HK-2 (cell line): Measurements from ENCODE around the gene CHST11.
"Not testable (repeated sequence)": the region's sequence is repeated elsewhere in the genome, so short reads cannot be mapped to it uniquely, and the experiment has no call there.

ENCODE experiments used
- DNase-seq: peaks from one replicate; pipeline ENCODE4 v3.0.0-alpha.2; 2018; ENCODE audit not compliant: unreplicated experiment

CHST11 gene

DNA sequence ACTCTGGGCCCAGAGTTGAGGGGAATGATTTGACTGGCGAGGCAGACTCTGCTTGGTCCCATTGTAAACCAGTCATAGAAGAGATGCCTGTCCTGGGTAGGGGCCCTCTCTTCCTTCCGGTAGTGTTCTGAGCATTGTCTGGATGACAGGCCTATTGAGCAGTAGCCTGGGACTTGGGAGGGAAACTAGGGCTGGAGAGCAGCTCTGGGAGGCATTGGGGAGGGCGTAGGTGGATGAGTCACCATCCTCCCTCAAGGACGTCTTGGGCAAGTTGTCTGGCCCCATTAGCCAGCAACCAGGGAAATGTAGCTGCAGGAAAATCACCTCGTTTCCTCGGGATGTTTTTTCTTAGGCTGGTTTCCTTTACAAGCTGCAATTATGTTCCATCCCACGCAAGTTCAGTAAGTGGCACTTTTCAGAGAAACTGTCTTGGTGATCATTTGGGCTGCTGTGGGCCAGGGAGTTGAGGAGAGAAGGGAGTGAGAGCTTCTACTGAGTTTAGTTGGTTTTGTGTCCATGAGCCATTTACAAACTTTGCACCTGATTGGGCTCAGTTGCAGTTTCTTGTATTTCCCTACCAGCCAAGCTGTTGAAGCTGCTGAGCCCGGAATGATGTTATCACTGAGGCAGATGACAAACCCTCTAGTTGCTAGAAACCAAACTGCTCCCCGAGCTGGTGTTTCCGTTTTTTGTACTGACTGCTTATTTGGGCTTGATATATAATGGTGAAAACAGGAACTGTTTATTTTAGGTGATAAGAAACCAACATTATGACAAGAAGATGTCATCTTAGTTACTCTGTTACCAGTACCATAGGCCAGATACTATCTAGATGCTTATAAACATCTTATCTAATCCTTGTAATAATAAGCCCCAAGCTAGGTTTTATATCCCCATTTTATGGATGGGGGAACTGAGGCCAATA, 147.6 kb downstream of the CHST11 start:
- peak; percentile 83 for DNase-seq

DNA sequence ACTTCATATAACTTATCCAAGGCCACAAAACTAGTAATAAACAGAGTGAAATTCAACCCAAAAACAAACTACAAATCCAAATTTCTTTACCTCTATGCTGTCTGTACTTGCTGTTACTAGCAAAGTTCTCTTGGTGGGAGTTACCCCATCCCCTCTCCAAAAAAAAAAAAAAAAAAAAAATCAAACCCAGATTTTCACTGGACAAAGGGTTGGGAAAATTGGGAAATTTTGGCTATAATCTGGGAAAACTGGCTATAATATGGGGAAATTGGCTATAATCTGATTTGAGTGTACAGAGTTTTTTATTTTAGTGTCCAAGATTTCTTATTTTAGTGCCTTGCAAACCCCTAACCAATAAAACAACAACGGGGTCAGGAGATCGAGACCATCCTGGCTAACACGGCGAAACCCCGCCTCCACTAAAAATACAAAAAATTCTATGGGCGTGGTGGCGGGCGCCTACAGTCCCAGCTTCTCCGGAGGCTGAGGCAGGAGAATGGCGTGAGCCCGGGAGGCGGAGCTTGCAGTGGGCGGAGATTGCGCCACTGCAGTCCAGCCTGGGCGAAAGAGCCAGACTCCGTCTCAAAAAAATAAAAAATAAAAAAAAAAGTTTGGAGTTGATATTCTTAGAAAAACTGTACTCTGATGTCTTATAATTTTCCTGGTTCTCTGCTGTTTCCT, 148.4 kb downstream of the CHST11 start:
- DNase-seq: no peak

DNA sequence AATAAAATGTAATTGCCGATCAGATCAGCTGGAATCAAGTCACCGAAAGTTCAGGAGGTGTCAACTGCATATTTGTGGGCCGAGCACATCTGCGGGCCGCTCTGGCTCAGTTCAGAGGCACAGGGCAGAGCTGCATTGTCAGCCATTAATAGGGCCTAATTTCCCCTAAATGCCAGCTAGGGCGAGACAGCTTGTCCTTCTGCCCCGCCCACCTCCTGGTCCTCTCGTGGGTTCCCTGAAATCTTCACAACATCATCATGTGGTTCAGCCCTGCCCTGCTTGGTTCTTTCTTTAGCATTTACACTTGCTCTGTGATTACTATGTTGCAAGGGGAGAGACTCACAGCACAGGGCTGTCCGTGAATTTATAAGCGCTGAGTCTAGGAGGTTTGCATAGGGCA, 148.9 kb downstream of the CHST11 start:
- no peak for DNase-seq

DNA sequence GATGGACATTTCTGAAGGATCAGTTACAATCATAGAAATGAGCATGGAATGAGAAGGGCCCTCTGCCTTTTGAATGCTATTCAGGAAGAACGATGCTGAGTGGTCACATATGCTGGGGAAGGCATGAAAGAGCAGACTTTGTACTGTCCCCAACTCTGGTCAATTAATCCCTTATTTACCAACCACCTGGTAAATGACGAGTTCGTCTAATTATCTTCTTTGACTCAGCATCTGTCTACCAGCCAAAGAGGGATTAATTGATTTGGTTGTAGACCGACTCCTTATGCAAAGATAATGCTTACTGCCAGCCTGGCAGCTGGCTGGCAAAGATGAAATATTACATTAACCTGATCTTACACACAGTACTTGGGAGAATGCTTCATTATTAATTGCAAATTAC, 152.2 kb downstream of the CHST11 start:
- no peak for DNase-seq

- DNase-seq: no peak
These were observed 152.7 kb downstream of the CHST11 start for GRCh38 chr12:104609445-104609844.

GRCh38 chr12:104610513-104611235, 153.9 kb downstream of the CHST11 start:
- DNase-seq: no peak

DNA sequence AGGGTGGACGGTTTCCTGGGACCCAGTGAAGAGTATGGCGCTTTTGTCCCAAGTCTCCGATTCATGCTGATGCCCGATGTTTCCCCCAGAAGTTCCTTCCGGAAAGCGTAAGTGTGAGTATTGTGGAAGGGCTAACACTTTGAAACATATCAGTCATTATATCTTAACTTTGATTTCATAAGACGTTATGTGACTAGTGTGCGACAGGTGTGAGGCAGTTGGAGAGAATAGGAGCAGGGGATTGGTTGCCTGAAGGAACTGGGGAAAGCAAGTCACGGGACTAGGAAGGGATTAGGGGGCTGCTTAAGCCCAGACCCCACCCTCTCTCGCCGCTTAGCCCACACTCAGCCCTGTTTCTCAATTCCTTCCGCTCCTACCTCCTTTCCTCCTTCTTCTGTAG, 154.9 kb downstream of the CHST11 start:
- DNase-seq: no peak

DNA sequence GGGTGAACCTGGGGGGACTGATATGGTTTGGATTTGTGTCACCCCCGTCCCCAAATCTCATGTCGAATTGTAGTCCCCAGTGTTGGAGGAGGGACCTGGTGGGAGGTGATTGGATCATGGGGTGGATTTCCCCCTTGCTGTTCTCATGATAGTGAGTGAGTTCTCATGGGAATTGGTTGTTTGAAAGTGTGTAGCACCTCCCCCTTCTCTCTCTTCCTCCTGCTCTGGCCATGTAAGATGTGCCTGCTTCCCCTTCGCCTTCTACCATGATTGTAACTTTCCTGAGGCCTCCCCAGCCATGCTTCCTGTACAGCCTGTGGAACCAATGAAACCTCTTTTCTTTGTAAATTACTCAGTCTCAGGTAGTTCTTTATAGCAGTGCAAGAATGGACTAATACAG, 156.6 kb downstream of the CHST11 start:
- not testable (repeated sequence) for DNase-seq

DNA sequence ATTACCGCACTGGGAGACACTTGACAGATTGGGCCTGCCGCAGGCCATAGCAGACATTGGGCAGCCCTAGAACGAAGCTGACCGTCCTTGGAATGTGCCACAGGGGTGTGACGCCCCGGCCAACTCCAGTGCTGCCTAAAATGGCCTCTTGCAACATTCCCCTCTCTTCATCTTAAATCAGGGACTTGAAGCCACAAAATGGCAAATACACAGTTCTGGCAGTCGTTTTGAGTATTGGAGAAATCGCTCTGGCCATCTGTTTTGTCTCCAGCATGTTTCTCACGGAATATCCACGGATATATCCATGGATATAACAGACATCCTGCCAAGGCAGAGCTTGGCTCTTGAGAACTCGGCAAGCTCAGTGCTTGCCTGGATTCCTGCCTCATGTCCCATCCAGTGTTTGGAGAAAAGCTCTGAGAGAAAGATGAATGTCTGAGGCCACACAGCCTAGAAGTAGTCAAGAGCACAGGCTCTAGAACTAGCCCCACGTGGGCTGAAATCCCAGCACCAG, 158.4 kb downstream of the CHST11 start:
- DNase-seq: no peak

DNA sequence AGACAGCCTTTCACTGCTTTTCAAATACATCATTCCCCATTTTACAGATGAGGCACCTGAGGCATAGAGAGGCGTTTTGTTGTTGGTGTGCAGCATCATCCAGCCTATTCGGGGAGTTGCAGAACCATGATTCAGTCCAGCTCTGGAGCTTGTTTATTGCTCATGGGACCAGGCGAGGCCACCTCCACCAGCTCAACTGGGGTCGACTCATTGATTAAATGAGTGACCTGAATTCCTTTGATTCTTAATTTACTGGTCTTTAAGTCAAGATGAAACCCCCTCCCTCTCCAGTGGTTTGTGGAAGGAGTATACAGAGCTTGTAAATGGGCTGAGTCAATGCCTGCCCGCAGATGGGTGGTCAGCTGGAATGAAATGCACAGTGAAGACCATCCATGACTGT, 161.9 kb downstream of the CHST11 start:
- no peak for DNase-seq

DNA sequence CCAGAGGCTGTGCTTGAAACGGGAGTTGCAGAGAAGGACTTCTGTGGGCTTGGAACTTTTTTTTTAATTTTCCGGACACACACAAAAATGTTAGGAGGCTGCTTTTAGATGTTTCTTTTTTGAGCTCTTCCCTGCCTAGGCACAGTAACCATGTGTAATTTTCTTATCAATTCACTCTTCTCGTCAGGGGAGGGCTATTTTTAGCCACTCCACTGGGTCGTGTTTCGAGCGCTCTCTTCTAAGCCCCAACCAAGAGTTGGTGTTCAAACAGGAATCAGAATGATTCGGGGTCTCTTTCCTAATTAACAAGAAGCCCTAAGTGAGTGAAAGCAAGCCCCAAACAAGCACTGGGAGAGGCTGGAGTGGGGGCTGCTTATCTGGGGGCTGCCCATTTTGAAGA, 162.6 kb downstream of the CHST11 start:
- DNase-seq: no peak

- no peak for DNase-seq
These were observed 164.2 kb downstream of the CHST11 start for GRCh38 chr12:104620837-104621531.

GRCh38 chr12:104622928-104623327, 166.2 kb downstream of the CHST11 start:
- no peak for DNase-seq

DNA sequence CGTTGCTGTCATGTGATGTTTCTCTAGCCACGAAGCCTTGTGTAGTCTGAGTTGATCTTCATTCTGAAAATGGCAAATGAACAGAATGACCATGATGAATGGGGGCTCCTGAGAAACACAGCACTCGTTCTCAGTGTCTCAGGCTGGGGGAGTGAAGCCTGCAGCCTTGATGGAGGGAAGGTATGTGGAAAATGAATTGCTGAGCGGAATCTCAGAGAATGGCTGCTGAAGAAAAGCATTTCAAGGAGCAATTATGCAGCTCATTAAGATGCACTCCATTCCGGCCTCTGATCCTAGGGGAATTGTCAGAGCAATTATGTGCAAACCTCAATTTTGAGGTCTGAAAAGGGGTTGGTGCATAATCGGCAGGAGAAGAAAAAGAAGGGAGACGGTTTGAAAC, 167.1 kb downstream of the CHST11 start:
- no peak for DNase-seq

GRCh38 chr12:104624529-104624928, 167.8 kb downstream of the CHST11 start:
- no peak for DNase-seq

DNA sequence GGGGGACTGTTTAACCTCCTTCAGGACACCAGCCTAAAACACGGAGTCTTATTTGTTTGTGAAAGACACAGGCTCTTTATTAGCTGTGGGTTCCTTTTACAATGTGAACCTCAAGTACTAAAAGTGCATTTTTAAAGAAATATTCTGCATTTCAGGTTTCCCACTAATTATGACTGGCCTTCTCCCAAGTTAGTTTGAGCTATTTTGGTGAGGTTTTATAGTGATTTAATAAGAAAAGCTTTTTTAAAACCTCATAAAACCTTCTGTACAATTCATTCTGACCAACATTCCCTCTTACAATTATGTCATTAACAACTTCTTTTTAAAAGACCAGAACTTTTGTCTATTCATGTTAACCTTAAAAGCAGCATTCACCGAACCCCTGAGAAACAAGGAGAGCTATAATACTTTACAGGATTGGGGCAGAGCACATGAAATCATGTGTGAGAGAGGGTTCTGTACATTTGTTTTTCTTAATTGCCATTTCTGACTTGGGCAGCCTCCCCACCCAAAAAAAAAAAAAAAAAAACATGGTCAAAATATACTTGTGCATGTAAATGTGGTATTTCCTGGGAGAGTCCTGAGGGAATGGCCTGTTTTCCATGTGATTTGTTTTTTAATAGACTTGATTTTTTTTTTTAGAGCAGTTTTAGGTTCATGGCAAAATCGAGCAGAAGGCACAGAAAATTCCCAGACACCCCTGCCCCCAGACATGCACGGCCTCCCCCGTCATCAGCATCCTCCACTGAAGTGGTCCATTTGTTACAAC, 169.5 kb downstream of the CHST11 start:
- DNase-seq: no peak

DNA sequence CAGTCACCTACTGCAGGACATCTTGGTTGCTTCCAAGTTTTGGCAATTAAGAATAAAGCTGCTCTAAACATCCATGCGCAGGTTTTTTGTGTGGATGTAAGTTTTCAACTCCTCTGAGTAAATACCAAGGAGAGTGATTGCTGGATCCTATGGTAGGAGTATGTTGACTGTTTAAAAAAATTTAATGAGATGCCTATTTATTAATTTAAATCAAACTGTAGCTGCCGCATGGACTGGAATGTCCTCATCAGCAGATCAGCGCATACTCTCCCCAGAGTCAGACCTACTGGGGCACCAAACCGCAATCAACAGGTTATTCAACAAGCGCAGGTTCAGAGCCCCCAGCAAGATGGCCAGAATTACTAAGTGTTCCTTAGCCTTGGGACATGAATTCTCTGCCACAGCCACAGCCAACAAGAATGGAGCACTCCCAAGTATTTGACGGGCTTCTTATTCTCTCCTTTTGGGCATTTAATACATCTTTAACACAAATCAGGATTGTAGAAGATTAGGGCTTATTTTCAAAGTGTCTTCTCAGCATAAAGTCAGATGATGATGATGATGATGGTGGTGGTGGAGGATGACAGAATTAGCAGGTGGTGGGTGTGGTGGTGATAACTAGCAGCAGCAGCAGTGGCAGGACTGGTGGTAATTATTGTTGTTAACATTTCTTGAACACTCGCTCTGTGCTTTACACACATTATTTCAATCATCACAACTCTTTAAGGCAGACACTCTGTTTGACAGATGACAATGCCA, 170.7 kb downstream of the CHST11 start:
- no peak for DNase-seq

GRCh38 chr12:104627990-104628830, 171.5 kb downstream of the CHST11 start:
- no peak for DNase-seq

GRCh38 chr12:104628831-104629135, 172.0 kb downstream of the CHST11 start:
- DNase-seq: no peak
